Glomerular endothelial cell (primary cell): ENCODE measurements around the gene PIP5K1B. TPM values are rescaled to one million over a fixed set of nuclear protein-coding genes. Genes with fewer than 3 reads are reported as not detected.

Experiments
- DNase-seq: peaks from one replicate; pipeline ENCODE4 v3.0.0-alpha.2; 2011; ENCODE audit warnings: low read depth, low spot score; ENCODE audit errors: extremely low read depth
- total RNA-seq: library from RNA; depleted of rRNA; stranded (reverse); fragments of >200 nt; gene quantifications from 2 replicates; pipeline ENCODE4 v1.2.3, GENCODE V29; 2015

PIP5K1B gene
- total RNA-seq, 1 donor from 2014 or later = 0.23 TPM

- DNase-seq = no peak
Measured at GRCh38 chr9:68733021-68733405, 28.0 kb downstream of the PIP5K1B start.

DNA sequence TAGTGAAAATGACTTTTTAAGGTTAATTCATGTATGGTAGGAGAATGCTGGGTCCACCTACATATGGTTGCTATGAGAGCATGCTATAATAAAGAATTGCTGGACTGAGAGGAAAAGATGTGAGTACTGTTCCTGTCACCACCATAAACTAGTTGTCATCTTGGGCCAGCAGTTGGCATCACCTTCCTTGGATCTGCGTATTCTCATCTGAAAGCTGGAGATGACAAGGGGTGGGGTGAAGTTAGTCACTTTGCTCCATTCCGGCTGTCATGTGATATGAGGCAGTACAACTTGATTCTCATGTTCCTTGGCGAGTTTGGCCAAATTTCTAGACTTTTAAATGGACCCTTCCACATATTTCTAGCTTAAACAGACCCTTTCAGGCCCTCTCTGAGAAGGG is 33.3 kb downstream of the PIP5K1B start:
- DNase-seq = no peak

- no peak for DNase-seq
Measured at GRCh38 chr9:68739621-68740174, 34.7 kb downstream of the PIP5K1B start.

GRCh38 chr9:68740561-68740960 is 35.5 kb downstream of the PIP5K1B start:
- DNase-seq = no peak

GRCh38 chr9:68741234-68741633 is 36.2 kb downstream of the PIP5K1B start:
- DNase-seq = no peak

DNA sequence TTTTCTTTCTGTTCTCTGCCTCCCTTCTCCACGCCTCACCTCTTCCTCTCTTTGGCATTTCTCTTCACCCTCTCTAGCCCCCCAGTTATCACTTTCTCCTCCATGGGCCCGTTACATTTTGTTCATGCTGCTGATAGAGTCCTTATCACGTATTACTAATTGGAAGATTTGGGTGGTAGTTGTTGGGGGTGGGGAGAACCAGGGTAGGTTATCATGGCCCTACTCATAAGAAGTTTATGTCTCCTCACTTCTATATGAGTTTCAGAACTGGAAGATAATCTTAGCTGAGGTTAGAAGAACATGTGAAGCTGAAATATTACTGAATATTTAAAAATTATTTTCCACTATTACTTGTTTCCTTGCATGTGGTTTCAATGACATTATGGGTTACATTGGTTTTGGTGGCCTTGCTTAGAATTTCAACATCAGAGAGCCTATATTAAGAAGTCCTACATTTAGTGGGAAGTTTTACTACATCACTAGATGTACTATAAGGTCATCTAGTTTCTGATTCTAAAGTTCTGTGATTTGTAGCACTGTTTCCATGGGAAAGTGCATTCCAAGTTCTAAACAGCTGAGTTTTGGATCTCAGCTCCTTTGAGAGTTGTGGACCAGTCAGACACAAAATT is 36.8 kb downstream of the PIP5K1B start:
- no peak for DNase-seq

- no peak for DNase-seq
Measured at GRCh38 chr9:68742333-68742730, 37.3 kb downstream of the PIP5K1B start.

DNA sequence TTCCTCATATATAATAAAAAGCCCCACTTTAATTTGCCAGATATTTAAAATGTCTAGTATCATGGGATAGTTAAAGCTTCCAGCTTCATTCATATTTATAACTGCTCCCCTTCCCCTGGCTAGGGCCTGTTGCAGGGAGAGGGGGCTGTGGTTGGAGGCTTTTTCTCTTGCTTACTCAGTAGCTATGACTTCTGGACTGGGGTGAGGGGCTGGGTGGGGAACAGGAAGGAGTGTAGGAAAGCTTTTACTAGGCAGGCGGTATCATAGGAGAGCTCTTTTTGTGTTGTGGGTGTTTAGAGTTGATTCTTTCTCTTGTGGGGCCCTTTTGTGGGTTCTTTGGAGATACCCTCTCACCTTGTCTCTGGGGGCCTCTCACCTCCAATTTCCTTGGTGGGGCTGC is 39.4 kb downstream of the PIP5K1B start:
- DNase-seq = no peak

DNA sequence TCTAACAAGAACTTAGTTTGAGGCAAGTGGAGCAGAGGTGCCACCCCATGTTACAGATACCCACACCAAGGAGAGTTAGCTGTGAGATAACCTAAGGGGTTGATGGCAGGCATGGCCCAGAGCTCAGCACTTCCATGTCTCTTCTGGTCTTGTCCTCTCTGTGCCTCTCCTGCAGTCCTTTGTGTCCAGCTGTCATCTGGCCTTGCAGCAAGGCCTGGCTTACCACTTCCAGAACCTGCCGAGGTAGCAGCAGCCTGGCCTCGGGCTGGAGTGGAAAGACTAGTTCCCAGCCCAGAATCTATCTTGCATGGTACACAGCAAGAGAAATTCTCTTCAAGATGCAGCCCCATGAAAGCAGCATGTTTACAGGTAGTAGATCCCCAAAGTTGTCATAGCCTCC is 41.5 kb downstream of the PIP5K1B start:
- DNase-seq = no peak

DNA sequence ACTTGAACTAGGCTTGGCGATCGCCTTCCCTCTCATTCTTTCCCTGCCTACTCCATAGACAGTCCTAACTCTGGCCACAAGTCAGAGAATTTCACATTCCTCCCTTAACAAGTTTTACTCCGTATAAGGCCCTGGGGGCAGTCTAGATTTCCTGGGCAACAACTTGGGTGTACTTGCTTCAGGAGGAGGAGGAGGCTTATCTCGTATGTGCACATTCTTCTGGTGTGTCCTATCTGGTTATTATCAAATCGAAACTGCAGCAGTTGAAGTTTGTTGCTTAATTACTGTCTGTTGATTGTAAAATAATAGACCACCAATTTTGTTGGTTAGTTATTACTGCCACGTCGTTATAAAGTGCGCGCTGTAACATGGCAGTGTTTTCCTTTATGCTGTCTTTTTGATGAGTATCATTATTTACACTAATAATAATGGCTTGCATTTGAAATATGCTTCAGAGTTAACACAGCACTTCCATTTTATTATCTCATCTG is 42.0 kb downstream of the PIP5K1B start:
- DNase-seq = no peak

GRCh38 chr9:68749135-68749534 is 44.1 kb downstream of the PIP5K1B start:
- no peak for DNase-seq

- DNase-seq = no peak
Measured at GRCh38 chr9:68749579-68750159, 44.6 kb downstream of the PIP5K1B start.

DNA sequence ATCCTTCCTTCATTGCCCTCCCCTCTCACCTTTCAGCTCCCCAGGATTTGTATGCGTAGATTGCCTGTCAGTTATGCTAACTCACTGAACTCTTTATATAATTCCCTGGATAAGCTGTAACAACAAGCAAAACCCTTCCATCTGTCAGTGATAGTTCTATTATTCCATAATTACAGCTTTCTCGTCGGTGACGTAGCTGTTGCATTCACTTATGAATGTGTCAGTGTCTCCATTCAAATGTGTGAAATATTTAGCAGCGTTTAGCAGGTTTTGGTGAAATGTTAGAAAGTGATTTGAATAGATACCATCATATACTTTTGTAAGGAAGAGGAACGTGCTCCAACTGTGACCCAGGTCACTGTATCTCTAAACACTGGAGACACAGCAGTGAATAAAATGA is 45.2 kb downstream of the PIP5K1B start:
- DNase-seq = no peak

GRCh38 chr9:68750786-68751185 is 45.7 kb downstream of the PIP5K1B start:
- no peak for DNase-seq

GRCh38 chr9:68751556-68751955 is 46.5 kb downstream of the PIP5K1B start:
- no peak for DNase-seq

DNA sequence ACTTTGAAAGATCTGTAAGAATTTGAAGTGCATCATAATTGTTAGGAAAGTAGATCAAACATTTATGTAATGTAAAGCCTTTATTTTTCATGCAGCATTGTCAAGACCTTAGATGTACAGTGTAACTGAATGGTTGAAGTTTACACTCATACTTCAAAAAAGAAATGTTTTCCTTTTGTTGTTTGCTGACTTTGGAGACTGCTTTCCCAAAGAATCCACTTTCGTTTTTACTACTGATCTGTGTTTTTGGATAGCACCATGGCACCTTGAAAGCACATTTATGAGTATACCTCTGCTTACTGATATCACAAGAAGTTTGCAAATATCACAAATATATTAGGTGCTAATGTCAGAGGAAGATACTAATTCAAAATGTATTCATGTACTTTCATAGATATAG is 50.0 kb downstream of the PIP5K1B start:
- DNase-seq = no peak

- no peak for DNase-seq
Measured at GRCh38 chr9:68755752-68756151, 50.7 kb downstream of the PIP5K1B start.

- no peak for DNase-seq
Measured at GRCh38 chr9:68759981-68760673, 55.1 kb downstream of the PIP5K1B start.

DNA sequence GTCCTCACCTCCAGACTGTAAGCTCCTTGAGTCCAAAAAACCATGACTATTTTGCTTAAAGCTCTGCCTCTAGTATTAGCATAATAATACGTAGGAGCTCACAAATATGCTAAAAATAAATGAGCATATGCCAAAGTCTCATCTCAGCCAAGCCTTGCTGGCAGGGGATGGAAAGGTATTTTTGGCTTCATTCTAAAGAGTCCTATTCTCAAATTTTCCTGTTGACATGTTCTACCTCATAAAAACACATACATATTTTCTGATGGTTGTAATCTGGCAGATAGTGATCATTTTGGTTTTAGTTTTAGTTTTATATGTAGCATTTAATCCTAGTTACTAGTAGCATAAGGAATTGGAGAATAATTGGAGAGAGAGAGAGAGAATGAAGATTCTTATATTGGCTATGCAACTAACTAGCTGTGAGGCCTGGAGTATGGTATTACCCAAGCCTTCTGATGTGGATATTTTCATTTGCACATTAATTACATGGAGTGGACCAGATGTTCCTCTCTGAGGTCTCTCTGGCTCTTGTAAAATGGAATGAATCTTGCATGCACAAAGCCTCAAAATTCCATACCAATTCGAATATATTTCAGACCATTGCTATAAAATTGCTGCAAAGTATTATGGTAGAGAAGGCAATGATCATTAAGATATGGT is 55.8 kb downstream of the PIP5K1B start:
- no peak for DNase-seq

DNA sequence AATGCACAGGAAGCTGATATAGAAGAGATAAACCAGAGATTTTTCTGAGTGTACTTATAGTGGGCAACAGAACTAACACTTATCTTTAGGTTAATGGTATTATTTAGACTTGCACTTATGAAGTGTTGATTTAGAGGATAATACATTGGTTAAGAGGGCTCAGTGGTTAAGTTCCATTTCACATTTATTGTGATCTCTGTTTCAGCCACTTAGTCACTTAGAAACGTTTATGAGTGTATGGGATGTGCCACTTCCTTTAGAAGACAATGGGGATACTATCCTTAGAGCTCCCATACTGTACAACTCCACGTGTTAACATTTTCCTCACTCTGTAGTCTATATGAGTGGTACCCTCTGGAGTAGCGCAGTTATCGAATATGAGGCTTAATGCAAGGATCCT is 57.5 kb downstream of the PIP5K1B start:
- DNase-seq = no peak

- no peak for DNase-seq
Measured at GRCh38 chr9:68763104-68763503, 58.1 kb downstream of the PIP5K1B start.
